Epithelial cell of proximal tubule (primary cell): ENCODE data around the gene TEX14. TPM values are rescaled to one million over a fixed set of nuclear protein-coding genes. Genes with fewer than 3 reads are reported as not detected.

Experiments
- DNase-seq: peaks from one replicate; pipeline ENCODE4 v3.0.0-alpha.2; 2011; ENCODE audit warnings: low read depth
- H3K4me3 ChIP-seq: 2 replicates; pipeline ENCODE4 v1.5.1; 2011; ENCODE audit warnings: low read depth, mild to moderate bottlenecking, low read length
- CTCF ChIP-seq: conservative IDR thresholded peaks from 2 replicates; pipeline ENCODE4 v1.5.1; 2012; ENCODE audit warnings: low read depth, mild to moderate bottlenecking, low read length
- total RNA-seq: library from RNA; depleted of rRNA; stranded (reverse); fragments of >200 nt; gene quantifications from 2 replicates; pipeline ENCODE4 v1.2.3, GENCODE V29; 2015

TEX14 gene
- total RNA-seq, 1 donor from 2014 or later = 0.06 TPM

GRCh38 chr17:58615768-58616659 is 75.8 kb downstream of the TEX14 start:
- TF ChIP-seq CTCF = no peak
- no peak overlapping the region for H3K4me3 ChIP-seq
- DNase-seq = no peak

- TF ChIP-seq CTCF = no peak
- DNase-seq = no peak
- no peak overlapping the region for H3K4me3 ChIP-seq
Measured at GRCh38 chr17:58614859-58615459, 76.9 kb downstream of the TEX14 start.

- no peak overlapping the region for H3K4me3 ChIP-seq
- TF ChIP-seq CTCF = no peak
- no peak for DNase-seq
Measured at GRCh38 chr17:58611331-58611730, 80.5 kb downstream of the TEX14 start.

- DNase-seq = no peak
- H3K4me3 ChIP-seq = no peak overlapping the region
- no peak for TF ChIP-seq CTCF
Measured at GRCh38 chr17:58606934-58607333, 84.9 kb downstream of the TEX14 start.

- no peak for TF ChIP-seq CTCF
- no peak for DNase-seq
- no peak overlapping the region for H3K4me3 ChIP-seq
Measured at GRCh38 chr17:58605986-58606385, 85.9 kb downstream of the TEX14 start.

GRCh38 chr17:58605470-58605869 is 86.4 kb downstream of the TEX14 start:
- DNase-seq = no peak
- TF ChIP-seq CTCF = no peak
- no peak overlapping the region for H3K4me3 ChIP-seq
